IPS DF 6.9 (cell line): ENCODE results near the gene RNF181.

Experiments
- DNase-seq: peaks from one replicate; pipeline ENCODE4 v3.0.0-alpha.2; 2013; ENCODE audit warnings: low read depth, low spot score
- H3K27ac ChIP-seq: one replicate; pipeline ENCODE4 v1.5.1; 2013; ENCODE audit warnings: low read length, control low read depth
- H3K27me3 ChIP-seq: 2 replicates; pipeline ENCODE4 v1.6.1; 2013; ENCODE audit warnings: mild to moderate bottlenecking, low read length; ENCODE audit not compliant: control insufficient read depth, insufficient read depth
- H3K36me3 ChIP-seq: 2 replicates; pipeline ENCODE4 v1.6.1; 2013; ENCODE audit warnings: low read length; ENCODE audit not compliant: control insufficient read depth, insufficient read depth
- H3K4me1 ChIP-seq: 2 replicates; pipeline ENCODE4 v1.6.1; 2013; ENCODE audit warnings: low read length; ENCODE audit not compliant: control insufficient read depth, insufficient read depth
- H3K4me3 ChIP-seq: 2 replicates; pipeline ENCODE4 v1.5.1; 2013; ENCODE audit warnings: mild to moderate bottlenecking, low read length
- H3K9me3 ChIP-seq: 2 replicates; pipeline ENCODE4 v1.6.1; 2013; ENCODE audit warnings: low read length, inconsistent platforms; ENCODE audit not compliant: control insufficient read depth, insufficient read depth
- WGBS: extraction: QIAGEN DNeasy Blood & Tissue Kit; methylation state at CpG from one replicate; pipeline ENCODE4 v1.1.7; 2013; ENCODE audit warnings: mixed read lengths, missing lambda C conversion rate; ENCODE audit not compliant: insufficient read length, insufficient coverage; 5-methylcytosine and 5-hydroxymethylcytosine counted together

RNF181 gene

GRCh38 chr2:85594715-85595300 is 737 bp upstream of the RNF181 start:
- no peak for DNase-seq

DNA sequence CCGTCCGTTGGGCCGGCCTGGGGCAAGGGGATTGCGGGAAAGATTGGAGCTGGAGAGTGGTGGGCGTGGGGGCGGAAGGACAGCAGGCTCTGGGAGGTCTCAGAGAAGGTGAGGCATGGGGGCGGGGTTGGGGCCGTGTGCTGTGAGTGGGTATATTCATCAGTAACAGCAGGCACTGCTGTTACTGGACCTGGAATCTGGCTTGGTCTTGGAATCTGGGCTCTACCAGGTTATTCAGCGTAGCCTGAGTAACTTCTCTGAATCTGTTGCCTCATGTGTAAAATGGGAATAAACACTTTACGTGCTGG is 435 bp downstream of the RNF181 start:
- H3K4me1 ChIP-seq = no peaks in the 10 kb centered on the region; the same call in 1 of the 2 replicates
- H3K4me3 ChIP-seq = peak overlapping the region; percentile 67; the same call in 1 of the 2 replicates
- no peaks in the 10 kb centered on the region for H3K9me3 ChIP-seq
- H3K36me3 ChIP-seq = 0 out of 2 replicates have a peak, but pooled peaks cover 4% of the 10 kb centered on the region
- DNase-seq = no peak
- H3K27ac ChIP-seq = no peak overlapping the region
- no CpG with 5 or more reads among the region's 10 CpGs for WGBS
- no peaks in the 10 kb centered on the region for H3K27me3 ChIP-seq

More at GRCh38 chr2:85594715-85595300, 737 bp upstream of the RNF181 start:
- H3K4me1 ChIP-seq = no peaks in the 10 kb centered on the region; the same call in 1 of the 2 replicates
- WGBS = no CpG with 5 or more reads among the region's 13 CpGs
- no peaks in the 10 kb centered on the region for H3K27me3 ChIP-seq
- H3K9me3 ChIP-seq = no peaks in the 10 kb centered on the region
- peak overlapping the region; percentile 67; the same call in 1 of the 2 replicates for H3K4me3 ChIP-seq
- H3K27ac ChIP-seq = no peak overlapping the region
- 0 out of 2 replicates have a peak, but pooled peaks cover 4% of the 10 kb centered on the region for H3K36me3 ChIP-seq

- Histone ChIP-seq H3K4me3 (no peak overlapping the region; the same call in 1 of the 2 replicates), H3K27ac (no peak overlapping the region), H3K4me1 (no peaks in the 10 kb centered on the region; the same call in 1 of the 2 replicates), H3K36me3 (0 out of 2 replicates have a peak, but pooled peaks cover 4% of the 10 kb centered on the region), H3K9me3 (no peaks in the 10 kb centered on the region), H3K27me3 (no peaks in the 10 kb centered on the region)
- WGBS = no CpG with 5 or more reads among the region's 3 CpGs
- DNase-seq = no peak
These were observed 1.1 kb downstream of the RNF181 start for GRCh38 chr2:85596486-85597143.

DNA sequence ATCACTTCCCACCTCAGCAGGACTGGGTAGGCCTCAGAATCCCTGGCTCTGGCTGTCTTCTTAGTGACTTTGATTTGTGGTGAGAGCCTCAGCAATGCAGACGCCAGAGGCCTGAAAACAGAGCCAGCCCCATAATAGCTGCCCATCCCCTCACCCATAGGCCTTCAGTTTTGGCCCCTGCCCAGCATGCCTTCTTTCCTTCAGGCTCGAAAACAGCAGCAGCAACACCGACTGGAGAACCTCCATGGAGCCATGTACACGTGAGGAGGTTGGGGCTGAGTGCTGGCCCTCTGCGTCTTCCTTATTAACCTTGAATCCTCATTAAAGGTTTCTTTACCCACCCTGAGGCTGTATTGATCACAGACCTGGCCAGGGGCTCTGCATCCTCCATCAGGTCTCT is 1.7 kb downstream of the RNF181 start:
- no CpG with 5 or more reads among the region's 5 CpGs for WGBS
- Histone ChIP-seq H3K4me3 (no peak overlapping the region), H3K27ac (no peak overlapping the region)

DNA sequence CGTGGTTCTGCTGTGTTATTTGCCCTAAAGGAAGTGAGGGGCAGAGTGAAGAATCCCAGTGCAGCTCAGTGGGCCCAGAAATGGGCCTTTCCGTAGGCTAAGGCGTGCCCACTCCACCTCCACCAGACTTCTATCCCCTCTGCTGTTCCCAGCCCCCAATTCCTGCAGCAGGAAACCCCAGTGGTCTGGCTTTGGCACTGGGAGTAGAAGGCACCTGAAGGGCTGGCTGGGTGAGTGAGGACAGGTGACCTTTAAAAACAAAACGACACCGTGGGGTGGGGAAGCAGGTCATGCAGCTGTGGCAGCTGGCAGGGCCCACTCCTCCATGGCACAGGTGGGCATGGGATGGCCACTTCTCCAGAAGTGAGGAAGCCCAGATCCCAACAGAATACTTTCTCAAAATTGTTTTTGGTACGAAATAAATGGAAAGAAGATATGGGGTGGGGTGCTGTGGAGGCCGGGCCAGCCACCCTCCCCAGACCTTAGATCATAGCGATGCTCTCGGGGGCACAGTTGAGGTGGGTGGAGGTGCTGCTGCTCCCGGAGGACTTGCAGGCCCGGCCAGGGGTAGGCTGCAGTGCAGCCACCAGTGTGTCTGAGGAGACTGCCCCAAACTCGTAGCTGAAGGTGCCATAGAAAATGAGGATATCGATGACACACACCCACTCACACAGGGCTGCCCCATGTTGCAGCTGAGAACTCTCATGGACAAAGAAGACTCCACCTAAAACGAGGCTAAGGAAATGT is 3.2 kb downstream of the RNF181 start:
- Histone ChIP-seq H3K4me1 (peaks cover 3% of the 10 kb centered on the region; the same call in 1 of the 2 replicates), H3K36me3 (0 out of 2 replicates have a peak, but pooled peaks cover 4% of the 10 kb centered on the region), H3K4me3 (no peak overlapping the region), H3K9me3 (no peaks in the 10 kb centered on the region), H3K27ac (no peak overlapping the region), H3K27me3 (no peaks in the 10 kb centered on the region)
- no peak for DNase-seq
- WGBS = no CpG with 5 or more reads among the region's 14 CpGs

More for the DNA sequence above, 1.7 kb downstream of the RNF181 start:
- no peak for DNase-seq
- Histone ChIP-seq H3K4me1 (peaks cover 3% of the 10 kb centered on the region; the same call in 1 of the 2 replicates), H3K36me3 (0 out of 2 replicates have a peak, but pooled peaks cover 4% of the 10 kb centered on the region), H3K9me3 (no peaks in the 10 kb centered on the region), H3K27me3 (no peaks in the 10 kb centered on the region)

DNA sequence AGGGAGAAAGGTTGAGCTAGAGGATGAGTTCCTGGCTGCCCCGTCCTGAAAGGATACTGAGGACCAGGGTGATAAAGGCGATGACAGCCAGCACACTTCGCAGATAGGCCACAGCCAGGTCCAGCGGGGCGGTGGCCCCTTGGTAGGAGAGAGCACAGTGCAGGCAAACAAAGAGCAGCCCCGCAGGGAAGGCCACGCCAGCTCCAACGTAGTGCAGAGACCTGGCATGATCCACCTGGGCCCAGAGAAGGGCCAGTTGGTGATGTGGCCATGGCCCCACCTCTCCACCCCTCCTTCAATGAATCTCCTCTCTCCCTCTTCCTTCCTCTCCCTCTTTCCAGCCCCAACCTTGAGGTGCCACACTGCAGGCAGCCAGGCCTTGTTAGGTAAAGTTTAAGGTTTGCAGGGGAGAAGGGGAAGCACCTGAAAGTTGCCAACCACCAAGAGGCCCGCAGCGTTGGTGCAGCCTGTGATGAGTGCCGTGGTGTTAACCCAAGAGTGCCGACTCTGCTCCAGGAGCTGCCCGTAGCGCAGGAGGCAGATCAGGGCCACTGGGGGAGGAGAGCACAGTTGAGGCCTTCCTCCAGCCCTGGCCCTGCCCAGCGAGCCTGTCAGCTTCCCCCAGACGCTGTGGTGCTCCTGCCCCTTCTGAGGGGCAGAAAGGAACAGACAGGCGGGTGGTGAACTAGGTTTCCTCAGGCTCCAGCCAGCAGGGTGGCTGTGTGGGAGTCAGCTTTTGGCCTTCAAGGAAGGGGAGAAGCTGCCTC is 4.1 kb downstream of the RNF181 start:
- no CpG with 5 or more reads among the region's 17 CpGs for WGBS
- H3K9me3 ChIP-seq = no peaks in the 10 kb centered on the region
- DNase-seq = no peak

DNA sequence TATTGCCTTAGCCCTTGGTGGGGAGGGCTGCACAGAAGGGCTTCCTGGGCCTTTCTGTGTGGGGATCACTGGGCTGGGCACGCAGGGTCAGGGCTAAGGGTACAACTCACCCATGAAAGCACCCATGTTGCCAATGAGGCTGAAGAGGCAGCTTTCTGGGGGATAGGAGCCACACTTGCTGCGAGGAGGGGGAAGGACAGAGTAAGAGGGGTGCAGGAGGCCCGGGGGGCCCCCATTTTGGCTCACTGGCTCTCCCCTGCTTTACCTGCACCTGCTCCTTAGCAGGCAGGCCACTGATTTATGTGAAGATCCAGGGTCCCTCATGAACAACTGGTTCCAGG is 4.7 kb downstream of the RNF181 start:
- H3K27me3 ChIP-seq = no peaks in the 10 kb centered on the region
- no peak overlapping the region for H3K27ac ChIP-seq
- peaks cover 3% of the 10 kb centered on the region; the same call in 1 of the 2 replicates for H3K4me1 ChIP-seq
- no peak for DNase-seq
- H3K36me3 ChIP-seq = 0 out of 2 replicates have a peak, but pooled peaks cover 4% of the 10 kb centered on the region
- H3K9me3 ChIP-seq = no peaks in the 10 kb centered on the region
- no peak overlapping the region for H3K4me3 ChIP-seq
- no CpG with 5 or more reads among the region's 3 CpGs for WGBS

More for the DNA sequence above, 4.1 kb downstream of the RNF181 start:
- Histone ChIP-seq H3K4me1 (peaks cover 3% of the 10 kb centered on the region; the same call in 1 of the 2 replicates), H3K27me3 (no peaks in the 10 kb centered on the region), H3K36me3 (0 out of 2 replicates have a peak, but pooled peaks cover 4% of the 10 kb centered on the region), H3K4me3 (no peak overlapping the region), H3K27ac (no peak overlapping the region)

DNA sequence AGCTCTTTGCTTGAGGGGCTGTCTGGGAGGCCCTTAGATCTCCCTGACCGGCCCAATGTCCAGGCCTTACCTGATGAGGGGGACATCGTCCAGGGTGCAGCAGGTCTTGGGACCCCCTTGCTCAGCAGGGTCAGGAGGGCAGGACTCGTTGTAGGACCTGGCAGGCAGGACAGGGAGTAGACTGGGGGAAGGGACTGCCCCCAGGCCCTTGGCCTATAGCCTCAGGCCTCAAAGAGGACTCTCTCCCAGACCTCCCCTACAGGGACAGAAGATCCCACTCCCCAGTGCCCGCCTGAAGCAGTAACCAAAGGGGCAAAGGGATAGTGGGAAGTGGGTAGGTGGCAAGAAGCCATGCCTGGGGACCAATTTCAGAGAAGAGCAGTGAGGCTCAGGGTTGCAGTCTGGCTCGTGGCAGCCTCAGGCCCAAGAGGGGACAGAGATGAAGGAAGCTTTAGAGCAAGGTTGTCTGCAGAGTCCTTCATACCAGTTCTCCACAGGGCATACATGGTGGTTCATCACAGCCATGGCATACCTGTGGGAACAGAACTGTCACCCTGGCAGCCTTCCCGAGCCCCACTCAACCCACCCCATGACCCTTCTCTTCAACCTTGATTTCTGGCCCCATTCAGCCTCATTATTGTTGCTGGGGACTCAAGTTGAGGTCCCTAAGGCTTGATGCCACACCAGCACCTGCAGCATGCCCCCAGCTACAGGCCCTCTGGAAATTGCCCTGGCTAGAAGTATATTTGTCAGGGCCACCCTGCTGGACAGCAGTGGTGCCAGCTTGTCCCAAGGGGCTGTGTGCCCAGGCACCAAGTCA is 5.6 kb downstream of the RNF181 start:
- Histone ChIP-seq H3K36me3 (0 out of 2 replicates have a peak, but pooled peaks cover 4% of the 10 kb centered on the region), H3K9me3 (no peaks in the 10 kb centered on the region), H3K4me1 (peaks cover 3% of the 10 kb centered on the region; the same call in 1 of the 2 replicates), H3K27ac (no peak overlapping the region), H3K27me3 (no peaks in the 10 kb centered on the region), H3K4me3 (no peak overlapping the region)
- DNase-seq = no peak
- no CpG with 5 or more reads among the region's 6 CpGs for WGBS

- Histone ChIP-seq H3K36me3 (0 out of 2 replicates have a peak, but pooled peaks cover 4% of the 10 kb centered on the region), H3K27ac (no peak overlapping the region), H3K4me1 (peaks cover 3% of the 10 kb centered on the region; the same call in 1 of the 2 replicates), H3K27me3 (no peaks in the 10 kb centered on the region), H3K4me3 (peak overlapping the region; percentile 98), H3K9me3 (no peaks in the 10 kb centered on the region)
- WGBS = no CpG with 5 or more reads among the region's 36 CpGs
- DNase-seq = no peak
These were observed 6.4 kb downstream of the RNF181 start for GRCh38 chr2:85601771-85602475.
